ENCODE measurements around the gene MAEA.
A peak's percentile ranks its signal among the peaks of the same experiment; 100 is the strongest.
"Not testable (repeated sequence)": the region's sequence is repeated elsewhere in the genome, so short reads cannot be mapped to it uniquely, and the experiment has no call there.

Gene MAEA

DNA sequence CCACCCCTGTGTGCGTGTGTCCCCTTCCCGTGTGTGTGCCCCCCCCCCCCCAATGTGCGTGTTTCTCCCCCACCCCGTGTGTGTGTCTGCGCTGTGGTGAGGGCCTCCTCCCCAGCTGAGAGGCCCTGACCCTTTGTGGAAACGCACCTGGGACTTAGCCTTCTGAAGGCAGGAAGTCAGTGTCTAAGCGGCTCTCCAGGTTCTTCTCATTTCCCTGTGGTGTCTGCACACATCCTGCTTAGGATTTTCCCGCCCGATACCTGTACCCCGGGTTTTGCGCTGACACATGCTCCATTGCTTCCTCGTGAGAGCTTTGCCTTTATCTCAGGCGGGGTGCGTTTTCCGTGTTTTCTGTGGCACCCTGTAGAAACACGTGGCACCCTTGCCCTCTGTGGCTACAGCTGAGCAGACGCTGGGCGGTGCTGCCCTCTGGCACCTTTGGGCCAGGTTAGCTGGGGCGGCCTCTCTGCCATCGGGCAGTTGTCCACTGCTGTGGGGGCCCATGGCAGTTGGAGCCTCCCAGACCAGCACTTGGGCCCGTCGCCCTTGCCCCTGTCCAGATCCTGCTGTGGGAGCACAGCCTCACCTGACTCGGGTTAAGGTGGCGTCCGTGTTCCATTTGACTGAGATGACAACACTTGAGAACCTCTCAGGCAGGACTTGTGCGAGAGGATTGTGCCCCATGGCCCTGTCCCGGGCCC is 26.3 kb downstream of the MAEA start:
- Mint-ChIP-seq H3K27me3 (no peaks in the 10 kb centered on the region), H3K27ac (ENCODE audit: low read depth) (no peak overlapping the region), H3K36me3 (ENCODE audit: insufficient read depth) (peaks cover 35% of the 10 kb centered on the region), H3K4me3 (no peak overlapping the region), H3K9me3 (no peaks in the 10 kb centered on the region), H3K4me1 (peaks cover 12% of the 10 kb centered on the region)
- DNase-seq (ENCODE audit: low spot score in 2 of 2) (no peak), ATAC-seq (replicated peaks; ENCODE audit: extremely low read depth, poor library complexity, severe bottlenecking) (no peak)

DNA sequence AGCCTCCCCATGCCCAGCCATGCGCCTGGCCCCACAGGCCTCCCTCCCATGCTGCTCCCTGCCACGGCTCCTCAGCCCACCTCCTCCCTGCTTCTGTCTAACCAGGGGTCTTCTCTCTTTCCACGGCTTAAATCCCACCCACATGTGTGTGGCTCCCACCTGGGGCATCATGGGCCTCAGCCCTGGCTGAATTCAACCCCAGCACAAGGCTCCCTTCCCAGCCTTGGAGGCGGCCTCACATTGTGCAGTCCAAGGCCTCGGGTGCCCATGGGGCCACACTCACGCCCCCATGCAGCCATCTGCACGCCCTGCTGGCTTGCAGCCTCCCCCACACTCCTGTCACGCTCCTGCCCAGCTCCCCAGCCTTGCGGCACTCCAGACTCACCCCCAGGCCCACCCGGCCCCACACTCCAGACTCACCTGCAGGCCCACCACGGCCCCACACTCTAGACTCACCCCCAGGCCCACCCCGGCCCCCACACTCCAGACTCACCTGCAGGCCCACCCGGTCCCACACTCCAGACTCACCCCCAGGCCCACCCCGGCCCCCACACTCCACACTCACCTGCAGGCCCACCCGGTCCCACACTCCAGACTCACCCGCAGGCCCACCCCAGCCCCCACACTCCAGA is 27.0 kb downstream of the MAEA start:
- no peak for DNase-seq (ENCODE audit: low spot score in 2 of 2)
- Mint-ChIP-seq H3K36me3 (ENCODE audit: insufficient read depth) (peaks cover 35% of the 10 kb centered on the region), H3K27ac (ENCODE audit: low read depth) (no peak overlapping the region), H3K4me3 (no peak overlapping the region), H3K4me1 (peaks cover 17% of the 10 kb centered on the region), H3K27me3 (no peaks in the 10 kb centered on the region), H3K9me3 (no peaks in the 10 kb centered on the region)
- ATAC-seq (replicated peaks; ENCODE audit: extremely low read depth, poor library complexity, severe bottlenecking): no peak

DNA sequence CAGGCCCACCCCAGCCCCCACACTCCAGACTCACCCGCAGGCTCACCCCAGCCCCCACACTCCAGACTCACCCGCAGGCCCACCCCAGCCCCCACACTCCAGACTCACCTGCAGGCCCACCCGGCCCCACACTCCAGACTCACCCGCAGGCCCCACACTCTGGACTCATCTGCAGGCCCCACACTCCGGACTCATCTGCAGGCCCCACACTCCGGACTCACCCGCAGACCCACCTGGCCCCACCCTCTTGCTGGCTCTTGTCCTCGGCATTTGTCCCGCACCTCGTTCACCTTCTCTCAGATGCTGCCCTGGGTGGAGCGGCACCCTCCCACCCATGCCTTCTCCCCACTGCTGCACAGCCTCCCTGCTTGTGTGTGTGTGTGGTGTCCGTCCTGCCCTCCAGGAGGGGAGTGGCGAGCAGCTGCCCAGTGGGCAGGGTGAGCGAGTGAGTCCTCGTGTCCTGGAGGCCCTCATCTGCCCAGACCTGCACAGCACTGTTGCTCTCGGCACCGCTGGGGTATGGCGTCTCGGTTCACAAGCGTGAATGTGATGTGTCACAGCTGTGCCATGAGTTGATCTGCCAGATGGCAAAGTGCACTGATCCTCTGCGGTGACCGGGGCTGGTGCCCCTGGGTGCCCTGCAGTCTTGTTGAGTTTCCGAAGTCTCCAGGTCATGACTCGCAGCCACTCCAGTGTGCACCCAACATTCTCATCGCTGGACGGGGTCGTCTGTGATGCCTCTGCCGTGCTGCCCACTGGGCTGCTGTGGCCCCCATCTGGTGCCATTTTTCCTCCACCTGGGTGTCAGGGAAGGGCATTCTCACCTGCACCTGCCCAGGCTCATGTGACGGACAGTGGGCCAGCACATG is 27.7 kb downstream of the MAEA start:
- ATAC-seq (replicated peaks; ENCODE audit: extremely low read depth, poor library complexity, severe bottlenecking) (no peak), DNase-seq (ENCODE audit: low spot score in 2 of 2) (no peak)
- Mint-ChIP-seq H3K27me3 (no peaks in the 10 kb centered on the region), H3K36me3 (ENCODE audit: insufficient read depth) (peaks cover 39% of the 10 kb centered on the region), H3K9me3 (no peaks in the 10 kb centered on the region), H3K4me1 (peaks cover 17% of the 10 kb centered on the region), H3K27ac (ENCODE audit: low read depth) (no peak overlapping the region), H3K4me3 (no peak overlapping the region)

DNA sequence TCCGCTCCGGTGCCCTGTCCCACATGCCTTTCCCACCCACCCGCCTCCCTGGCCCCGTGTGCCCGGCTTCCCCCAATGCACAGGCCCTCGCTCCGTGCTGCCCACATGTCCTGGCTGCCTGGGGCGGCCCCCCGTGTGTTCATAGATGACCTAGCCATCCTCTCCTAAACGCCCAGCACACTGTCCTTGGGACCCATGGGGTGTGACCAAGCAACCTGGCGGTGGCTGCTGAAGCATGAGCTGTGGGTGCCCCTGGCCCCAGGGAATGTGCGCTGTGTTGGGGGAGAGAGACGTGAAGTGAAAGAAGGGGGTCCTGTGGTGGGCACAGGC is 28.3 kb downstream of the MAEA start:
- Mint-ChIP-seq H3K27ac (ENCODE audit: low read depth) (no peak overlapping the region), H3K4me3 (no peak overlapping the region), H3K27me3 (no peaks in the 10 kb centered on the region), H3K9me3 (no peaks in the 10 kb centered on the region), H3K4me1 (peaks cover 17% of the 10 kb centered on the region), H3K36me3 (ENCODE audit: insufficient read depth) (peaks cover 39% of the 10 kb centered on the region)
- no peak for DNase-seq (ENCODE audit: low spot score in 2 of 2)
- ATAC-seq (replicated peaks; ENCODE audit: extremely low read depth, poor library complexity, severe bottlenecking): no peak

DNA sequence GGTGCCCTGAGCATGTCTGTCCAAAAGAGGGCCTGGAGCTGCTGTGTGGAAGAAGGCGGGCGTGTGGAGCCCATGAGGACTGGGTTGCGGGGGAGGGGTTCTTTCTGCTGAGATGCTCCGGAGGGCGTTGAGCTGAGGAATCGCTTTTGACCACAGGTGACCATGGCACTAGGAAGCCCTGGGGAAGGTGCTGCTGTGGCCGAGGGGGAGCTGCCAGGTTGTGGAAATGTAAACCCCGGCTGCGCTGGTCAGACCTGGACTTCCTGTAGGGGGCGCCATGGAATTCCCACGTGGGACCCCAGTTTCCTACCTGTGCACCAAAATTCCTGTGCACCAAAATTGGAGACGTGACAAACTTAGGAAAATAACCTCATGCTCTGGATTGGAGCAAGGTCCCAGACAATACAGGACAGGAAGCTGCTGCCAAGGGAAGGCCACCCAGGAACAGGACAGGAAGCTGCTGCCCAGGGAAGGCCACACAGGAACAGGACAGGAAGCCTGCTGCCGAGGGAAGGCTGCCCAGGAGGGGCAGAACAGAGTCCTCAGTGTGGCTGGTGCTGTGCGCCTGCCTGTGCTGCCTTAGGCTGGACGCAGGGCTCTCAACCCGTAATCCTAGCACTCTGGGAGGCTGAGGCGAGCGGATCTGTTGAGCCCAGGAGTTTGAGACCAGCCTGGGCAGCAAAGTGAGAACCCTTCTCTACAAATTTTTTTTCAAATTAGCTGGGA is 29.0 kb downstream of the MAEA start:
- ATAC-seq (replicated peaks; ENCODE audit: extremely low read depth, poor library complexity, severe bottlenecking) (no peak), DNase-seq (ENCODE audit: low spot score in 2 of 2) (no peak)
- Mint-ChIP-seq H3K9me3 (no peaks in the 10 kb centered on the region), H3K27ac (ENCODE audit: low read depth) (no peak overlapping the region), H3K4me1 (peaks cover 17% of the 10 kb centered on the region), H3K4me3 (no peak overlapping the region), H3K36me3 (ENCODE audit: insufficient read depth) (peaks cover 36% of the 10 kb centered on the region), H3K27me3 (no peaks in the 10 kb centered on the region)

DNA sequence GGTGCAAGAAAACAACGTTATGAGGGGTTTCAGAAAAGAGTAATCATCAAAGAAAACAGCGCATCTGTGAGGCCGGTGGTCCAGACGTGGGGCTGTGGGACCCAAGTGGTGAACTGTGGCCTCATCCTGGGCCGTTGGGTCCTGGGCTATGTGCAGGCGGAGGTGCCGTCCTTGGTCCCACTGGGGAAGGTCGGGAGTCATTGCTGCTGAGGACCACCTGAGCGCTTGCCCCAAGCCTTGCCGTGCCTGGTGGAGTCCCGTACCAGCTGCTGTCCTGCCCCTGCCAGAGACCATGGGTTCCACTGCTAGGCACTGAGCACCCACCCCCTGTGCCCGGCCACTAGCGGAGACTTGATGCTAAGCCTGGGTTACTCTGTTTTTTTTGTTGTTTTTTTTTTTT is 31.8 kb downstream of the MAEA start:
- DNase-seq (ENCODE audit: low spot score in 2 of 2): no peak
- Mint-ChIP-seq H3K27me3 (no peaks in the 10 kb centered on the region), H3K4me3 (no peak overlapping the region), H3K36me3 (ENCODE audit: insufficient read depth) (peaks cover 26% of the 10 kb centered on the region), H3K4me1 (peaks cover 11% of the 10 kb centered on the region), H3K27ac (ENCODE audit: low read depth) (peak overlapping the region; percentile 30), H3K9me3 (no peaks in the 10 kb centered on the region)
- ATAC-seq (replicated peaks; ENCODE audit: extremely low read depth, poor library complexity, severe bottlenecking): no peak

DNA sequence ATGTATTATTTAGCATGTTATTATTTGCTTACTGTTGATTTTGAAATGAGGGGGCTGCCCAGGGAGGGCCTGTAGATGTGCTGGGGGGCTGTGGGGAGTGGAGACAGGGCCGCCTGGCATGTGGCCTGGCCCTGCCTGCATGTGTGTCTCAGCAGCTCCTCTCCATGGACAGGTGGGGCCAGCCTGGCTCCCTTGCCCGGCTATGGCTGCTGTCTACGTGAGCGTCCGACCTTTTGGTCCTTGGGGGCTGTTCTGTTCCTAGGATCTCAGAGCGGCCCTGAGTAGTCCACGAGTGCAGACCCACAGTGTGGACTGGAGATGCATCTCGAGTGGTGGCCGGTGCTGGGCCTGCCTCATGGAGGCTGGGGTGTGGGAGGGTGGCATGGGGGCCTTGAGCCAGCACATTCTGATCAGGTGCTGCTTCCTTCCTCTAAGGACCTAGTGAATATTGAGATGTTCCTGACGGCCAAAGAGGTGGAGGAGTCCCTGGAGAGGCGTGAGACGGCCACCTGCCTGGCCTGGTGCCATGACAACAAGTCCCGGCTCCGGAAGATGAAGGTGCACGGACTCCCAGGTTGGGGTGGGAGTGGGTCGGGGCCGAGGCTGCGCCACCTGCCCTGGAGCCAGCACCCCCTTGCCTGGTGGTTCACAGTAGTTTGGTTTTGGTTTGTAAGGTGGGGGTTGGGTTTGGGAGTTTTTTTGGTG is 32.4 kb downstream of the MAEA start:
- no peaks in the 10 kb centered on the region for H3K27me3 Mint-ChIP-seq
- H3K27ac Mint-ChIP-seq (ENCODE audit: low read depth): peak overlapping the region; percentile 30
- no peak for ATAC-seq (replicated peaks; ENCODE audit: extremely low read depth, poor library complexity, severe bottlenecking)
- no peak for DNase-seq (ENCODE audit: low spot score in 2 of 2)
- peaks cover 11% of the 10 kb centered on the region for H3K4me1 Mint-ChIP-seq
- peaks cover 26% of the 10 kb centered on the region for H3K36me3 Mint-ChIP-seq (ENCODE audit: insufficient read depth)
- no peaks in the 10 kb centered on the region for H3K9me3 Mint-ChIP-seq
- no peak overlapping the region for H3K4me3 Mint-ChIP-seq

DNA sequence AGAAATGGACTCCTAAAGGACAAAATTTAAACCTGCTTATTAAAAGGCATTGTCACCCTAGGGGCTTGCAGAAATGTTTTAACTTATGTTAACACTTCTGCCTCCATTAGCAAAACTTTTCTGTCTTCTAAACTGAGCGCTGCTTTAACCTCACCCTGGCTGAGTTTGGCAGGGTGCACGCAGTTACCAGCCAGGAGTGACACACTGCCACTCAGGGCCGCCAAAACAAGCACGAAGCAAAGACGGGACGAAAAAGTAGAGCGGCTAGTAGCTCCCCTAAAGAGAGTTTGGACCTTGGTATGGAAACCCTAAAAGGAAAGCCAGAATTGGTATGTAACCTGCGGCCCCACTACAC is 33.6 kb downstream of the MAEA start:
- peaks cover 7% of the 10 kb centered on the region for H3K4me1 Mint-ChIP-seq
- H3K36me3 Mint-ChIP-seq (ENCODE audit: insufficient read depth): peaks cover 23% of the 10 kb centered on the region
- H3K27me3 Mint-ChIP-seq: no peaks in the 10 kb centered on the region
- no peak overlapping the region for H3K27ac Mint-ChIP-seq (ENCODE audit: low read depth)
- H3K4me3 Mint-ChIP-seq: no peak overlapping the region
- no peaks in the 10 kb centered on the region for H3K9me3 Mint-ChIP-seq
- ATAC-seq (replicated peaks; ENCODE audit: extremely low read depth, poor library complexity, severe bottlenecking): no peak
- no peak for DNase-seq (ENCODE audit: low spot score in 2 of 2)

DNA sequence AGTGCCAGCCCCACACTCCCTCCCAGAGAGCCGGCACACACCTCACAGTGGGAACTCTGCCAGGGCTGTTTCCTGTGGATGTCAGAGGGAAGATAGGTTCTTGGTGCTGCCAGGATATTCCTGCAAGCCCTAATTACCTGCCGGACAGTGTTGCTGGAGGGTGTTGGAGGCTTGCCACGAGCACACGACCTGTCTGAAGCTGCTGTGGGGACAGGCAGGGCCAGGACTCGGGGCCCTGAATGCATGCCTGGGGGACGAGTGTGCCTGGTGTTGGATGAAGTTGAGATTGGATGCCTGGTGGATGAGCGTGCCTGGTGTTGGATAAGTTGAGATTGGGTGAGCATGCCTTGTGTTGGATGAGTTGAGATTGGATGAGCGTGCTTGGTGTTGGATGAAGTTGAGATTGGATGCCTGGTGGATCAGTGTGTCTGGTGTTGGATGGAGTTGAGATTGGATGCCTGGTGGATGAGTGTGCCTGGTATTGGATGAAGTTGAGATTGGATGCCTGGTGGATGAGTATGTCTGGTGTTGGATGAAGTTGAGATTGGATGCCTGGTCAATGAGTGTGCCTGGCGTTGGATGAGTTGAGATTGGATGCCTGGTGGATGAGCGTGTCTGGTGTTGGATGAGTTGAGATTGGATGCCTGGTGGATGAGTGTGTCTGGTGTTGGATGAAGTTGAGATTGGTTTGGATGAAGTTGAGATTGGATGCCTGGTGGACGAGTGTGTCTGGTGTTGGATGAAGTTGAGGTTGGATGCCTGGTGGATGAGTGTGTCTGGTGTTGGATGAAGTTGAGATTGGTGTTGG is 34.1 kb downstream of the MAEA start:
- Mint-ChIP-seq H3K36me3 (ENCODE audit: insufficient read depth) (peaks cover 19% of the 10 kb centered on the region), H3K4me1 (peaks cover 5% of the 10 kb centered on the region)
- no peak for DNase-seq (ENCODE audit: low spot score in 2 of 2)

DNA sequence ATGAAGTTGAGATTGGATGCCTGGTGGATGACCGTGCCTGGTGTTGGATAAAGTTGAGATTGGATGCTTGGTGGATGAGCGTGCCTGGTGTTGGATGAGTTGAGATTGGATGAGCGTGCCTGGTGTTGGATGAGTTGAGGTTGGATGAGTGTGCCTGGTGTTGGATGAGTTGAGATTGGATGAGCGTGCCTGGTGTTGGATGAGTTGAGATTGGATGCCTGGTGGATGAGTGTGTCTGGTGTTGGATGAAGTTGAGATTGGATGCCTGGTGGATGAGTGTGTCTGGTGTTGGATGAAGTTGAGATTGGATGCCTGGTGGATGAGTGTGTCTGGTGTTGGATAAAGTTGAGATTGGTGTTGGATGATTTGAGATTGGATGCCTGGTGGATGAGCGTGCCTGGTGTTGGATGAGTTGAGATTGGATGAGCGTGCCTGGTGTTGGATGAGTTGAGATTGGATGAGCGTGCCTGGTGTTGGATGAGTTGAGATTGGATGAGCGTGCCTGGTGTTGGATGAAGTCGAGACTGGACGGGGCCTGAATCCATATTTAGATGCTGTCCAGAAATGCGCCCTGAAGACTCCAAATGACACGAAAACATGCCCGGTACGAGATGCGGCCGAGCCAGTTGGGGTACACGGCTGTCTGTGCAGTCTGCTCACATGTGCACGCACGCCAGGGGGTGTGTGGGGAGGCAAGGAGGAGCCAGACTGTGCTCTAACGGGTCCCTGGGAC is 34.9 kb downstream of the MAEA start:
- not testable (repeated sequence) for H3K27ac Mint-ChIP-seq (ENCODE audit: low read depth); H3K27me3 Mint-ChIP-seq; ATAC-seq (replicated peaks; ENCODE audit: extremely low read depth, poor library complexity, severe bottlenecking); DNase-seq (ENCODE audit: low spot score in 2 of 2); H3K4me3 Mint-ChIP-seq; H3K9me3 Mint-ChIP-seq
- Mint-ChIP-seq H3K4me1 (peaks cover 12% of the 10 kb centered on the region), H3K36me3 (ENCODE audit: insufficient read depth) (peaks cover 22% of the 10 kb centered on the region)

More for the DNA sequence above, 34.1 kb downstream of the MAEA start:
- Mint-ChIP-seq H3K27me3 (no peaks in the 10 kb centered on the region), H3K27ac (ENCODE audit: low read depth) (no peak overlapping the region), H3K9me3 (no peaks in the 10 kb centered on the region), H3K4me3 (no peak overlapping the region)
- ATAC-seq (replicated peaks; ENCODE audit: extremely low read depth, poor library complexity, severe bottlenecking): no peak

DNA sequence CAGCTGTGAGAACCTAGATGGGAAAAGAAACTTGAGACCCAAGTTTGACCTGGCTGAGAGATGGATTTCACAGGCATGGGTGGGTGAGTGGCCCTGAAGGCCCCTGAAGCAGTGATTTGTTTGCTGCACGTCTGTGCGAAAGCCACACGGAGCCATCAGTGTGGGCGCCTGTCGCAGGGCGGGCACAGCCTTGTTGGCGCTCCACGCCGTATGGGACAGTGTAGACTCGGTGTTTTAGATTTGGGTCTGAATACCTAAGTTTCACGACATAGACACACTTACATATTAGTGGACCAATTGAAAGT is 35.4 kb downstream of the MAEA start:
- H3K27me3 Mint-ChIP-seq: no peaks in the 10 kb centered on the region
- H3K9me3 Mint-ChIP-seq: no peaks in the 10 kb centered on the region
- H3K4me3 Mint-ChIP-seq: no peak overlapping the region
- H3K36me3 Mint-ChIP-seq (ENCODE audit: insufficient read depth): peaks cover 23% of the 10 kb centered on the region
- H3K27ac Mint-ChIP-seq (ENCODE audit: low read depth): no peak overlapping the region
- peaks cover 17% of the 10 kb centered on the region for H3K4me1 Mint-ChIP-seq
- DNase-seq (ENCODE audit: low spot score in 2 of 2): no peak
- no peak for ATAC-seq (replicated peaks; ENCODE audit: extremely low read depth, poor library complexity, severe bottlenecking)
